Raji (cell line): ENCODE data around the gene MCM8.

ENCODE experiments used
- POLR2A ChIP-seq: IDR thresholded peaks from 2 replicates; pipeline ENCODE4 v1.6.1; 2011; ENCODE audit warnings: low read depth, low read length, control low read depth; ENCODE audit not compliant: insufficient read depth

MCM8 gene

GRCh38 chr20:6041808-6042265 is 91.4 kb downstream of the MCM8 start:
- no peak for TF ChIP-seq POLR2A

- TF ChIP-seq POLR2A, result no peak
These were observed 93.7 kb downstream of the MCM8 start for GRCh38 chr20:6044115-6044514.

- TF ChIP-seq POLR2A, result no peak
These were observed 95.1 kb downstream of the MCM8 start for GRCh38 chr20:6045566-6045965.

- no peak for TF ChIP-seq POLR2A
These were observed 96.0 kb downstream of the MCM8 start for GRCh38 chr20:6046432-6046831.

- no peak for TF ChIP-seq POLR2A
These were observed 97.9 kb downstream of the MCM8 start for GRCh38 chr20:6048391-6048790.
